ENCODE data around the gene CACNA2D3.

Gene CACNA2D3

GRCh38 chr3:54339608-54340007, 217.3 kb downstream of the CACNA2D3 start:
- Histone ChIP-seq H3K4me1 (ENCODE audit: control insufficient read depth, insufficient read depth, low read length, unreplicated experiment) (no peaks in the 10 kb centered on the region), H3K36me3 (ENCODE audit: insufficient read depth, low read length) (no peaks in the 10 kb centered on the region), H2AFZ (ENCODE audit: low read length, unreplicated experiment) (no peak overlapping the region), H3K4me3 (ENCODE audit: low read depth, low read length) (no peak overlapping the region), H3K79me2 (ENCODE audit: control insufficient read depth, insufficient read depth, low read length, unreplicated experiment) (no peaks in the 10 kb centered on the region), H3K27ac (ENCODE audit: low read depth, low read length) (no peak overlapping the region), H3K27me3 (ENCODE audit: insufficient read depth, low read length) (no peaks in the 10 kb centered on the region)

- H3K27ac ChIP-seq (ENCODE audit: low read depth, low read length), result no peak overlapping the region
- H3K79me2 ChIP-seq (ENCODE audit: control insufficient read depth, insufficient read depth, low read length, unreplicated experiment), result no peaks in the 10 kb centered on the region
- no peak overlapping the region for H2AFZ ChIP-seq (ENCODE audit: low read length, unreplicated experiment)
- H3K27me3 ChIP-seq (ENCODE audit: insufficient read depth, low read length), result no peaks in the 10 kb centered on the region
- no peak overlapping the region for H3K4me3 ChIP-seq (ENCODE audit: low read depth, low read length)
- H3K36me3 ChIP-seq (ENCODE audit: insufficient read depth, low read length), result no peaks in the 10 kb centered on the region
- no peaks in the 10 kb centered on the region for H3K4me1 ChIP-seq (ENCODE audit: control insufficient read depth, insufficient read depth, low read length, unreplicated experiment)
Observed at GRCh38 chr3:54341811-54342210, 219.5 kb downstream of the CACNA2D3 start.

DNA sequence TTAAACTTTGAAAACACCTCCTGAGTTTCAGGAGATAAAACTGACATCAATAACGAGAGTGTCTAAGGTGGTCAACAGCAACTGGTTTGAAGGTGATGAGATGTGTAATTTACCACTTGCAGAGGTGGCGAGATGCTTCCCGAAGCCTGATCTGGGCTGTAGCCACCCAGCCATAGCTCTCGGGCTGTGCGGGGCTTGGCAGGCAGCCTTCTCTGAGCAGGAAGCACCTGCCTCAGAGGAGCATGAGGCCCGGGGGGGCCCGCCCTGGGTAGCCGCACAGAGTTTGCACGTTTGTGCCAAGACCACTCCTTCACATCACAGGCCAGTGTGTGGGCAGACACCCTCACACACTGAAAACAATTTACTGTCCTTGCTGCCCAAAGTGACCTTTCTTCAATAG, 220.3 kb downstream of the CACNA2D3 start:
- Histone ChIP-seq H3K4me3 (ENCODE audit: low read depth, low read length) (no peak overlapping the region), H3K79me2 (ENCODE audit: control insufficient read depth, insufficient read depth, low read length, unreplicated experiment) (no peaks in the 10 kb centered on the region), H3K4me1 (ENCODE audit: control insufficient read depth, insufficient read depth, low read length, unreplicated experiment) (no peaks in the 10 kb centered on the region), H2AFZ (ENCODE audit: low read length, unreplicated experiment) (no peak overlapping the region), H3K36me3 (ENCODE audit: insufficient read depth, low read length) (no peaks in the 10 kb centered on the region), H3K27ac (ENCODE audit: low read depth, low read length) (no peak overlapping the region), H3K27me3 (ENCODE audit: insufficient read depth, low read length) (no peaks in the 10 kb centered on the region)

GRCh38 chr3:54343495-54343894, 221.1 kb downstream of the CACNA2D3 start:
- no peaks in the 10 kb centered on the region for H3K36me3 ChIP-seq (ENCODE audit: insufficient read depth, low read length)
- H2AFZ ChIP-seq (ENCODE audit: low read length, unreplicated experiment), result no peak overlapping the region
- no peak overlapping the region for H3K27ac ChIP-seq (ENCODE audit: low read depth, low read length)
- no peaks in the 10 kb centered on the region for H3K4me1 ChIP-seq (ENCODE audit: control insufficient read depth, insufficient read depth, low read length, unreplicated experiment)
- H3K27me3 ChIP-seq (ENCODE audit: insufficient read depth, low read length), result no peaks in the 10 kb centered on the region
- H3K79me2 ChIP-seq (ENCODE audit: control insufficient read depth, insufficient read depth, low read length, unreplicated experiment), result no peaks in the 10 kb centered on the region
- no peak overlapping the region for H3K4me3 ChIP-seq (ENCODE audit: low read depth, low read length)

DNA sequence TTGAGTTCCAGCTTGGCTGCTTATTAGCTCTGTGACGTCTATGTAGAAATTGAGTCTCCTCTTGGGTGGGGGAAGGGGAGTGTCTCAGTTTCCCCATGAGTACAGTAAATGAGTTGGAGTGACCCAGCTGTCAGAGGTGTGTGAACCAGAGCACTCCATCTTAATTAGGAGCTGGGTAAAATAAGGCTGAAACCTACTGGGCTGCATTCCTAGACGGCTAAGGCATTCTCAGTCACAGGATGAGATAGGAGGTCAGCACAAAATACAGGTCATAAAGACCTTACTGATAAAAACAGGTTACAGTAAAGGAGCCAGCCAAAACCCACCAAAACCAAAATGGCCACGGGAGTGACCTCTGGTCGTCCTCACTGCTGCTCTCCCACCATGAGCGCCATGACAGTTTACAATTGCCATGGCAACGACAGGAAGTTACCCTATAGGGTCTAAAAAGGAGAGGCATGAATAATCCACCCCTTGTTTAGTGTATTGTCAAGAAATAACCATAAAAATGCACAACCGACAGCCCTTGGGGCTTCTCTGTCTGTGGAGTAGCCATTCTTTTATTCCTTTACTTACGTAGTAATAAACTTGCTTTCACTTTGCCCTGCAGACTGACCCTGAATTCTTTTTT, 222.4 kb downstream of the CACNA2D3 start:
- no peaks in the 10 kb centered on the region for H3K36me3 ChIP-seq (ENCODE audit: insufficient read depth, low read length)
- H2AFZ ChIP-seq (ENCODE audit: low read length, unreplicated experiment), result no peak overlapping the region
- H3K27me3 ChIP-seq (ENCODE audit: insufficient read depth, low read length), result no peaks in the 10 kb centered on the region
- no peaks in the 10 kb centered on the region for H3K79me2 ChIP-seq (ENCODE audit: control insufficient read depth, insufficient read depth, low read length, unreplicated experiment)
- no peaks in the 10 kb centered on the region for H3K4me1 ChIP-seq (ENCODE audit: control insufficient read depth, insufficient read depth, low read length, unreplicated experiment)
- H3K4me3 ChIP-seq (ENCODE audit: low read depth, low read length), result no peak overlapping the region
- H3K27ac ChIP-seq (ENCODE audit: low read depth, low read length), result no peak overlapping the region

DNA sequence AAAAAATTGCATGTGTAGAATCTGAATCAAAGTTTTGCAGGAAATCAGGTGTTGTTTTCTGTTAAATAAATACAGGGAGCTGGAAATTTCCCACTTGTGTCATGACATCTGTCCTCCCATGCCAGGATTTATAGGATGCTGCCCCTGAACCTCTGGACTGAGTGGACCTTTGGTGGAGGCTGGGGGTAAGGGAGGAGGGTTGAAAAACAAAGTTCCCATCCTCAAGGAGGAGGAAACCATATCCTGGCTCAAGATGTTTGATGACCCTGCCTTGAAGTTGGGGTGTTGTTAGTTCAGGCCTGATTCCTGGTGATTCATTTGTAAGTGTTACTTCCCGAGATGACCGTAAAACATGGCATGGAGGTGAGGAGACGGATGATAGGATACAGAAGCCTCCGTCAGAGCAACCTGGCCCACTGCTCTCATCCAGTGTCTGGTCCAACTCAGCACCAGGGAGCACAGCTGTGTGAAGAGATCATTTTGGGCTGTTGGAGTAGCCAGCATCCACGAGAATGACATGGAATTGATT, 223.6 kb downstream of the CACNA2D3 start:
- Histone ChIP-seq H2AFZ (ENCODE audit: low read length, unreplicated experiment) (no peak overlapping the region), H3K27ac (ENCODE audit: low read depth, low read length) (no peak overlapping the region), H3K4me3 (ENCODE audit: low read depth, low read length) (no peak overlapping the region), H3K4me1 (ENCODE audit: control insufficient read depth, insufficient read depth, low read length, unreplicated experiment) (no peaks in the 10 kb centered on the region), H3K27me3 (ENCODE audit: insufficient read depth, low read length) (no peaks in the 10 kb centered on the region), H3K79me2 (ENCODE audit: control insufficient read depth, insufficient read depth, low read length, unreplicated experiment) (no peaks in the 10 kb centered on the region), H3K36me3 (ENCODE audit: insufficient read depth, low read length) (no peaks in the 10 kb centered on the region)

DNA sequence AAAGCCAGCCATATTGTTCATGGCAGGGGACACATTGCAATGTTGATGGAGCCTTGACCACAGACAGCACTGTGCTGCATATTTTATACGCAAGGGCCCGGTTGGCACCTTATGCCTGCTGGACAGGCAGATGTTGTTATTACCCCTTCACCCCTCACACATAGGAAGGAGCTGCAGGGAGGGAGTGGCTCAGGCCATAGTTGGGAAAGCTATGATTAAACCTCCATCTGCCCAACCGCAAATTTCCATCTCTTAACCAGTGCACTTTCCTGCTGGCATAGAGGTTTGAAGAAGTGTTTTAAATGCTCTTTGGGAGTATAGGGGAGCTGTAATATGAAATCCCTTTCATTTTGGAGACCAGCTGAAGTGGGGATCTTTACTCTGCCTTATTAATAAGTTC, 224.7 kb downstream of the CACNA2D3 start:
- no peaks in the 10 kb centered on the region for H3K36me3 ChIP-seq (ENCODE audit: insufficient read depth, low read length)
- H3K27me3 ChIP-seq (ENCODE audit: insufficient read depth, low read length), result no peaks in the 10 kb centered on the region
- H3K4me3 ChIP-seq (ENCODE audit: low read depth, low read length), result no peak overlapping the region
- H3K4me1 ChIP-seq (ENCODE audit: control insufficient read depth, insufficient read depth, low read length, unreplicated experiment), result no peaks in the 10 kb centered on the region
- no peak overlapping the region for H3K27ac ChIP-seq (ENCODE audit: low read depth, low read length)
- no peaks in the 10 kb centered on the region for H3K79me2 ChIP-seq (ENCODE audit: control insufficient read depth, insufficient read depth, low read length, unreplicated experiment)
- no peak overlapping the region for H2AFZ ChIP-seq (ENCODE audit: low read length, unreplicated experiment)

DNA sequence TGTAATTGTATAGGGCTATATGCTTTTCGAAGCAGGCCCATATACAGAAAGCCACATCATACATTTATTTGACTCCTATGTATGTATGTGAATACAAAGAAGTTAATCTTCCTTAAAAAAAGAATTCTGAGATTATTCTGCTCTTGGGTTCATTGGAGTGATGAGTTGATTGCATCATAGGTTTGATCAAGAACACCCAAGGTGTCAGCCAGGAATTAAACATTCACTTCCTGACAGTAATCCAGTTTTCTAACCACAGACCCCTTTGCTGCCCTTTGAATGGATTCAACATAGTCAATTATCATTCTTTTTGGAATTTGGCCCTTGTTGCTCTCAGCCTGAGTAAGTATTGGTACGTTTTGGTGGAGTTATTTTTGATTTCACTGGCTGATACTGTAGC, 225.6 kb downstream of the CACNA2D3 start:
- Histone ChIP-seq H3K36me3 (ENCODE audit: insufficient read depth, low read length) (no peaks in the 10 kb centered on the region), H3K4me1 (ENCODE audit: control insufficient read depth, insufficient read depth, low read length, unreplicated experiment) (no peaks in the 10 kb centered on the region), H3K79me2 (ENCODE audit: control insufficient read depth, insufficient read depth, low read length, unreplicated experiment) (no peaks in the 10 kb centered on the region), H3K27ac (ENCODE audit: low read depth, low read length) (no peak overlapping the region), H2AFZ (ENCODE audit: low read length, unreplicated experiment) (no peak overlapping the region), H3K27me3 (ENCODE audit: insufficient read depth, low read length) (no peaks in the 10 kb centered on the region), H3K4me3 (ENCODE audit: low read depth, low read length) (no peak overlapping the region)

DNA sequence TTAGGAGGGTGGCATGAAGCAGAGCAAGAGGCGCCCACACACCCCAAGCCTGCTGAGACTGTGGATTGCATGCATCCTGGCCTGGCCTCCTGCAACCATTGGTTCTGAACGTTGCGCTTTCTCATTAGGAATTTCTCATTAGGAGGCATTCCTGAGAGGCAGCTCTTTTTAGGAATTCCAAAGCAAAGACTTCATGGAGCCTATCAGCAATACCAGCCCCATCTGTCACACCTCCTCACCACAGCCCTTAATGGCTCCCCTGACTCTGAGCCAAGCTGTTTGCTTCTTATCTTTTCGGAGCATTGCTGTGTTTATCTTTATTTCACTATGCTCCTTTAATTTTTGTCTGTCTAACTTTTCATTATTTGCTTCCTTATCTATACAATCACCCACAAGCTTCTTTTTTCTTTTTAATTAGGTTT, 226.9 kb downstream of the CACNA2D3 start:
- Histone ChIP-seq H3K4me1 (ENCODE audit: control insufficient read depth, insufficient read depth, low read length, unreplicated experiment) (no peaks in the 10 kb centered on the region), H3K4me3 (ENCODE audit: low read depth, low read length) (no peak overlapping the region), H3K36me3 (ENCODE audit: insufficient read depth, low read length) (no peaks in the 10 kb centered on the region), H3K27me3 (ENCODE audit: insufficient read depth, low read length) (no peaks in the 10 kb centered on the region), H3K79me2 (ENCODE audit: control insufficient read depth, insufficient read depth, low read length, unreplicated experiment) (no peaks in the 10 kb centered on the region), H3K27ac (ENCODE audit: low read depth, low read length) (no peak overlapping the region), H2AFZ (ENCODE audit: low read length, unreplicated experiment) (no peak overlapping the region)

- H3K79me2 ChIP-seq (ENCODE audit: control insufficient read depth, insufficient read depth, low read length, unreplicated experiment), result no peaks in the 10 kb centered on the region
- H3K27me3 ChIP-seq (ENCODE audit: insufficient read depth, low read length), result no peaks in the 10 kb centered on the region
- no peak overlapping the region for H3K27ac ChIP-seq (ENCODE audit: low read depth, low read length)
- H3K36me3 ChIP-seq (ENCODE audit: insufficient read depth, low read length), result no peaks in the 10 kb centered on the region
- no peaks in the 10 kb centered on the region for H3K4me1 ChIP-seq (ENCODE audit: control insufficient read depth, insufficient read depth, low read length, unreplicated experiment)
- H3K4me3 ChIP-seq (ENCODE audit: low read depth, low read length), result no peak overlapping the region
- H2AFZ ChIP-seq (ENCODE audit: low read length, unreplicated experiment), result no peak overlapping the region
Observed at GRCh38 chr3:54349691-54350090, 227.3 kb downstream of the CACNA2D3 start.

DNA sequence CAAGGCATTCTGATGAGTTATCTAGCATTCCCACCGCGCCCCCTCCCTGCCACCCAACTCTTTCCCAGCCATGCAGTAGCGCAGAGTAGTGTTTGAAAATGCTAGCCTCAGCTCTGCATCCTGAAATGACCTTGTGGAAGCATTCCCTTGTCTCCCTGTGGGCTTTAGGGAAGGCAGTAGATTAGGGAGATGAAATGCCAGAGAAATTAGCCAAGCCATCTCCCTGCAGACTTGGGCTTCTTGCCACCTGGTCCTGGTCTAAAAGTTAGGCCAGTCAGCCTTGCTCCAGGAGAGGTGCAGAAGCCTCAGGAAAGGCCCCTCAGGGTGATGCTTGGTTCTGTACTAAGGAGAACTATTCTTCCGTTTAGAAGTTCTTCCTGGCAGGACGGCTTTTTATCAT, 231.2 kb downstream of the CACNA2D3 start:
- no peaks in the 10 kb centered on the region for H3K79me2 ChIP-seq (ENCODE audit: control insufficient read depth, insufficient read depth, low read length, unreplicated experiment)
- H3K27me3 ChIP-seq (ENCODE audit: insufficient read depth, low read length), result no peaks in the 10 kb centered on the region
- no peaks in the 10 kb centered on the region for H3K36me3 ChIP-seq (ENCODE audit: insufficient read depth, low read length)
- H3K27ac ChIP-seq (ENCODE audit: low read depth, low read length), result no peak overlapping the region
- H3K4me3 ChIP-seq (ENCODE audit: low read depth, low read length), result no peak overlapping the region
- H3K4me1 ChIP-seq (ENCODE audit: control insufficient read depth, insufficient read depth, low read length, unreplicated experiment), result no peaks in the 10 kb centered on the region
- H2AFZ ChIP-seq (ENCODE audit: low read length, unreplicated experiment), result no peak overlapping the region

All from ACC112 (cell line).